Smooth muscle cell (in vitro differentiated cells): Measurements from ENCODE around the gene HOXA6. TPM values are rescaled to one million over a fixed set of nuclear protein-coding genes. Genes with fewer than 3 reads are reported as not detected.

Experiments
- DNase-seq: peaks from one replicate; lab custom pipeline; 2025; ENCODE audit not compliant: unreplicated experiment; lab: John Stamatoyannopoulos, UW
- H2AFZ ChIP-seq: fragments of 200-600 bp; sonication (generic); 2 replicates; pipeline ENCODE4 v1.6.0; 2016; ENCODE audit warnings: antibody characterized with exemption, low read depth, mild to moderate bottlenecking
- H3F3A ChIP-seq: fragments of 200-600 bp; sonication (generic); 2 replicates; pipeline ENCODE4 v1.6.0; 2017; ENCODE audit warnings: antibody characterized with exemption, low read depth
- H3K27ac ChIP-seq: fragments of 200-600 bp; sonication (generic); 2 replicates; pipeline ENCODE4 v1.5.1; 2016; ENCODE audit warnings: low read depth, mild to moderate bottlenecking
- H3K27me3 ChIP-seq: fragments of 200-600 bp; sonication (generic); 2 replicates; pipeline ENCODE4 v1.6.1; 2016; ENCODE audit warnings: low read depth, mild to moderate bottlenecking
- H3K36me3 ChIP-seq: fragments of 200-600 bp; sonication (generic); 2 replicates; pipeline ENCODE4 v1.5.1; 2016; ENCODE audit warnings: low read depth
- H3K4me1 ChIP-seq: fragments of 200-600 bp; sonication (generic); 2 replicates; pipeline ENCODE4 v1.5.1; 2016; ENCODE audit warnings: low read depth
- H3K4me2 ChIP-seq: fragments of 200-600 bp; sonication (generic); 2 replicates; pipeline ENCODE4 v1.6.0; 2016; ENCODE audit warnings: mild to moderate bottlenecking
- H3K4me3 ChIP-seq: fragments of 200-600 bp; sonication (generic); 2 replicates; pipeline ENCODE4 v1.5.1; 2016; ENCODE audit warnings: mild to moderate bottlenecking
- H3K79me2 ChIP-seq: fragments of 200-600 bp; sonication (generic); 2 replicates; pipeline ENCODE4 v1.6.0; 2016; ENCODE audit warnings: low read depth, mild to moderate bottlenecking
- H3K9ac ChIP-seq: fragments of 200-600 bp; sonication (generic); 2 replicates; pipeline ENCODE4 v1.6.0; 2016; ENCODE audit warnings: low read depth
- H3K9me3 ChIP-seq: fragments of 200-600 bp; sonication (generic); replicated peaks from 2 replicates; pipeline ENCODE4 v1.5.1; 2016; ENCODE audit warnings: low read depth
- H4K20me1 ChIP-seq: fragments of 200-600 bp; sonication (generic); 2 replicates; pipeline ENCODE4 v1.6.0; 2016; ENCODE audit warnings: low read depth
- WGBS: methylation state at CpG from one replicate; pipeline ENCODE4 v1.1.7; 2016; ENCODE audit warnings: low lambda C conversion rate; 5-methylcytosine and 5-hydroxymethylcytosine counted together
- polyA plus RNA-seq: library from polyadenylated mRNA; unstranded; fragments of >200 nt; fragmentation: Nextera tagmentation; extraction: Ambion mirVana; gene quantifications from 2 replicates; pipeline ENCODE4 v1.2.1, GENCODE V29; 2016
- total RNA-seq: library from RNA; depleted of rRNA; stranded (reverse); fragments of >200 nt; gene quantifications from 2 replicates; pipeline ENCODE4 v1.2.3, GENCODE V29; 2014
- TF ChIP-seq, protein P1 (sequence below): fragments of 200-600 bp; sonication (generic); IDR thresholded peaks from 2 replicates; pipeline ENCODE4 v1.5.1; 2017; ENCODE audit warnings: borderline replicate concordance, mild to moderate bottlenecking, antibody characterized with exemption; ENCODE audit not compliant: insufficient read depth, poor library complexity, severe bottlenecking

HOXA6 gene
- total and polyA plus RNA-seq, 2 experiments from 2014 or later, result 0.56 to 0.58 TPM

DNA sequence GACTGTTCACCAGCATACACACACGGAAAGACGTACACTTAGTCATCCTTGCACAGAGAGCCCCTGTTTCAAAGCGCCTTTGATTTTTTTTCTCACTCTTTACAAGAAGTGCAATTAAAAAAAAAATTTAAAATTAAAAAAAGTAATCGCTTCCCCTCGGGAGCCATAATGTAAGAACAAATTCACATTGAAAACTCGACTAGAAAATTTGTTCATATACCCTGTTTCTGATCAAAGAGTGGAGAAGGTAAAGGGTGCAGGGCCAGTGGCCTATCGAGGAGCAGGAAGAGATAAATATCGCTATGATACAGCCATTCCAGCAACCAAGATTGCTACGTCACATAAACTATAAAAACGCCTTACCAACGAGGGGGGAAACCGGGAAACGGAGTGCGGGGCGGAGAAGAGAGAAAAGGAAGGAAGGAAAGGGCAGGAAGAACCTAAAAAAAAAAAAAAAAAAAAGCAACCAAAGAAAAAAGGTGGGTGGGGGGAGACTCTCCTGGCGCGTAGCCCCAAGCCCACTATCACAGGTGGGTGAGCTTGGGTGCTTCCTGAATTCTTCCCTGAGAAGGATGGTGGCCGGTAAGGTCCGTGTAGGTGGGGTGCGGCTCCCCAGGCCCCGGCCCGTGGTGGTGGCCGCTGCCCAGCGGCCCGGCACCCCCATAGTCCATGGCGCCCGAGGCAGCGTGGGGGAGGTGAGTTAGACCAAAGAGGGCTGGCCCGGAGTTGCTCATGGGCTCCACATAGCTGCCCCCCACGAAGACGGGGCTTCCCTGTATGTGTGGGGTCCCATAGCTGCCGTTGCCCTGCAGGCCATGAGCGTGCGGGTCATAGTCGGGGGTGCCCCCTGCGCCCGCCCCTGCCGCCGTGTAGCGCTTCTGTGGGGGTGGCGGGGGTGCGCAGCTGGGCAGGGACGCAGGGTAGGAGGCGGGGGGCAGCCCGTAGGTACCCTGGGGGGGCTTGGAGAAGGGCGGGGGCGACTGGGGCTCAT, 39.9 kb downstream of the HOXA6 start:
- H2AFZ ChIP-seq, result no peak overlapping the region
- H3K4me2 ChIP-seq, result peak overlapping the region; percentile 75
- H4K20me1 ChIP-seq, result peaks cover 12% of the 10 kb centered on the region
- DNase-seq, result no peak
- no peaks in the 10 kb centered on the region for H3K79me2 ChIP-seq
- TF ChIP-seq, protein P1, sequence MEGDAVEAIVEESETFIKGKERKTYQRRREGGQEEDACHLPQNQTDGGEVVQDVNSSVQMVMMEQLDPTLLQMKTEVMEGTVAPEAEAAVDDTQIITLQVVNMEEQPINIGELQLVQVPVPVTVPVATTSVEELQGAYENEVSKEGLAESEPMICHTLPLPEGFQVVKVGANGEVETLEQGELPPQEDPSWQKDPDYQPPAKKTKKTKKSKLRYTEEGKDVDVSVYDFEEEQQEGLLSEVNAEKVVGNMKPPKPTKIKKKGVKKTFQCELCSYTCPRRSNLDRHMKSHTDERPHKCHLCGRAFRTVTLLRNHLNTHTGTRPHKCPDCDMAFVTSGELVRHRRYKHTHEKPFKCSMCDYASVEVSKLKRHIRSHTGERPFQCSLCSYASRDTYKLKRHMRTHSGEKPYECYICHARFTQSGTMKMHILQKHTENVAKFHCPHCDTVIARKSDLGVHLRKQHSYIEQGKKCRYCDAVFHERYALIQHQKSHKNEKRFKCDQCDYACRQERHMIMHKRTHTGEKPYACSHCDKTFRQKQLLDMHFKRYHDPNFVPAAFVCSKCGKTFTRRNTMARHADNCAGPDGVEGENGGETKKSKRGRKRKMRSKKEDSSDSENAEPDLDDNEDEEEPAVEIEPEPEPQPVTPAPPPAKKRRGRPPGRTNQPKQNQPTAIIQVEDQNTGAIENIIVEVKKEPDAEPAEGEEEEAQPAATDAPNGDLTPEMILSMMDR, result no peak
- 12% methylated on average over 31 of the region's 47 CpGs for WGBS
- no peak overlapping the region for H3K27ac ChIP-seq
- H3F3A ChIP-seq, result no peaks in the 10 kb centered on the region
- no peaks in the 10 kb centered on the region for H3K36me3 ChIP-seq
- peaks cover 11% of the 10 kb centered on the region for H3K4me1 ChIP-seq
- H3K27me3 ChIP-seq, result peaks cover 100% of the 10 kb centered on the region
- no peak overlapping the region for H3K9ac ChIP-seq
- no peaks in the 10 kb centered on the region for H3K9me3 ChIP-seq
- no peak overlapping the region for H3K4me3 ChIP-seq

DNA sequence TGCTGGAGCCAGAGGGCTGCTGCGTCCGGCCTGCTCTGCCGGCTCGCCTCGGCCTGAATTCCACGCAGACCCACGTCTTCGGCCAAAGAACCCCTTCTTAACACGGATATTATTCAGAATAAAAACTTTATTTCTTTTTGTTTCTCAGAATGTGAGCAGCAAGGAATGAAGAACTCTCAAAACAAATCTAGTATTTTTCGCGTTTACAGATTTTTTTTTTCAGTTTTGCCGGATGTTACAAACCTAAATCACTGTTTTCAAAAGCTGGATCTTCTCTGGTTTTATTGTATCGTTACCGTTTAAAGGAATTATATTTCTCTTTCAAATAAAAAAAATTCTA, 40.7 kb downstream of the HOXA6 start:
- H4K20me1 ChIP-seq, result peaks cover 12% of the 10 kb centered on the region
- no peak overlapping the region for H3K4me3 ChIP-seq
- no peak overlapping the region for H2AFZ ChIP-seq
- no peak overlapping the region for H3K27ac ChIP-seq
- H3K9ac ChIP-seq, result no peak overlapping the region
- no peaks in the 10 kb centered on the region for H3K79me2 ChIP-seq
- H3K9me3 ChIP-seq, result no peaks in the 10 kb centered on the region
- H3K4me2 ChIP-seq, result peak overlapping the region; percentile 64
- WGBS, result 6% methylated on average over 14 of the region's 14 CpGs
- TF ChIP-seq, protein P1, result no peak
- peaks cover 100% of the 10 kb centered on the region for H3K27me3 ChIP-seq
- no peaks in the 10 kb centered on the region for H3F3A ChIP-seq
- no peak for DNase-seq
- H3K4me1 ChIP-seq, result peaks cover 11% of the 10 kb centered on the region
- H3K36me3 ChIP-seq, result no peaks in the 10 kb centered on the region

DNA sequence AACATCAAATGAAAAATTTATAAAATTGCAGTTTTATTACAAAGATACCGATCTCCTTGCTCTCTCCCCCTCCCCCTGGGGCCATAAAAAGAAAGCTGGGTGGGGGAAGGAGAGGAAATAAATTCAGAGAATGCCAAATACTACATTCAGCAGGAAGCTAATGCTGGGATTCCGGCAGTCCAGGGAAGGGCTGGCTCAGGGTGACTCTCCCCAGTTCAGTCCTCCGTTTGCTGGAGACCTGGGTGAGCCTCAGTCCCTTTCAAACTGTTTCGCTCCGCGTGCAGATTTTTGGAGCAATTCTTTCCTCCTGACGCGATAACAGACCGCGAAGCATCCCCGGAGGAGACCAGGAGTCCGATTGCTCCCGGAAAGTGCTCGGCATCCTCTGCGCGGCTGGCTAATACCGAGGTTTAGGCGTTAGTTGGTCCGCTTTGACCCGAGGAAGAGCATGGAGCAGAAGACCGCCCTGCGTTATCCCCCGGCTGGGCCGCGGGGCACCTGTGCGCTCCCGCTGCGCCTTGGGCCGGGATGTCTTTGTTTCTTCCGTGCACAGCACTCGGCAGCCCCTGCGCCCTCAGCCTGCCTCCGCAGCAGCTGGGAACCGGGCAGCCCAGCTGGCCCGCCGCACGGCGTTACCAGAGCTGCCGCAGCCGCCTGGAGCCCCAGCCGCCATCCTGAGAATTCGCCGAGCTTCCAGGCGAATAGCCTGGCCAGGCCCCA, 41.2 kb downstream of the HOXA6 start:
- 2% methylated on average over 44 of the region's 44 CpGs for WGBS
- Histone ChIP-seq H4K20me1 (peaks cover 12% of the 10 kb centered on the region), H3F3A (no peaks in the 10 kb centered on the region), H3K9me3 (no peaks in the 10 kb centered on the region), H3K4me3 (no peak overlapping the region), H3K4me2 (peak overlapping the region; percentile 64), H3K79me2 (no peaks in the 10 kb centered on the region), H3K9ac (no peak overlapping the region), H3K4me1 (peaks cover 12% of the 10 kb centered on the region), H3K27me3 (peaks cover 100% of the 10 kb centered on the region), H2AFZ (no peak overlapping the region), H3K36me3 (no peaks in the 10 kb centered on the region), H3K27ac (no peak overlapping the region)
- no peak for DNase-seq
- TF ChIP-seq, protein P1, result no peak
